HG03066 (cell line): ENCODE data around the gene OR6C76.

Experiments used
- ATAC-seq: cut with Tn5 transposase; IDR thresholded peaks from one replicate; pipeline ENCODE4 v1.9.1; 2021; ENCODE audit warnings: low read depth; ENCODE audit not compliant: unreplicated experiment

OR6C76 gene

GRCh38 chr12:55467836-55468235 lies 41.8 kb downstream of the OR6C76 start:
- ATAC-seq = no peak

GRCh38 chr12:55469291-55469690 lies 43.2 kb downstream of the OR6C76 start:
- no peak for ATAC-seq

GRCh38 chr12:55470088-55470829 lies 44.2 kb downstream of the OR6C76 start, which contains the start of gene OR6C70:
Gene OR6C70, minus strand, starts transcription at chr12:55470138. Its CDS starts 0 bp downstream, at chr12:55470138.
- ATAC-seq = no peak

GRCh38 chr12:55472264-55472663 lies 46.2 kb downstream of the OR6C76 start:
- ATAC-seq = no peak
